Measurements from ENCODE around the gene TLE2.
A peak's percentile ranks its signal among the peaks of the same experiment; 100 is the strongest.
"Not testable (repeated sequence)": the region's sequence is repeated elsewhere in the genome, so short reads cannot be mapped to it uniquely, and the experiment has no call there.

TLE2 gene

GRCh38 chr19:3039125-3039524 is 10.0 kb upstream of the TLE2 start:
- no peaks in the 10 kb centered on the region for H3K36me3 ChIP-seq (replicated peaks; ENCODE audit: insufficient read depth, low read length)
- H3K9me2 ChIP-seq (replicated peaks; ENCODE audit: insufficient read depth, low read length): no peaks in the 10 kb centered on the region
- no peak overlapping the region for H2AFZ ChIP-seq (ENCODE audit: low read length)
- no peak for TF ChIP-seq CTCF (IDR thresholded peaks at IDR 0.05; ENCODE audit: low read length)
- no peak for TF ChIP-seq EZH2phosphoT487 (IDR thresholded peaks at IDR 0.05; ENCODE audit: low read length)
- no peak for TF ChIP-seq EZH2 (optimal IDR thresholded peaks at IDR 0.05; ENCODE audit: low read depth, low read length)
- H3K4me2 ChIP-seq (ENCODE audit: low read depth, low read length): no peak overlapping the region
- H3K4me1 ChIP-seq (ENCODE audit: low read length): no peaks in the 10 kb centered on the region
- no peaks in the 10 kb centered on the region for H4K20me1 ChIP-seq (ENCODE audit: insufficient read depth, low read length)
- no peak for DNase-seq
- no peaks in the 10 kb centered on the region for H3F3A ChIP-seq (ENCODE audit: insufficient read depth, low read length)
- H3K27ac ChIP-seq (ENCODE audit: low read length): no peak overlapping the region
- H3K9ac ChIP-seq (ENCODE audit: low read length): no peak overlapping the region
- no peak overlapping the region for H3K4me3 ChIP-seq (ENCODE audit: low read length)
- H3K27me3 ChIP-seq (replicated peaks; ENCODE audit: insufficient read depth, low read length): peaks cover 70% of the 10 kb centered on the region
- no peaks in the 10 kb centered on the region for H3K9me3 ChIP-seq (replicated peaks; ENCODE audit: insufficient read depth, low read length)
- H3K79me2 ChIP-seq (ENCODE audit: low read length): no peaks in the 10 kb centered on the region

GRCh38 chr19:3038214-3038613 is 9.1 kb upstream of the TLE2 start:
- Histone ChIP-seq H3K4me3 (ENCODE audit: low read length) (no peak overlapping the region), H3K36me3 (replicated peaks; ENCODE audit: insufficient read depth, low read length) (no peaks in the 10 kb centered on the region), H3K9ac (ENCODE audit: low read length) (no peak overlapping the region), H4K20me1 (ENCODE audit: insufficient read depth, low read length) (no peaks in the 10 kb centered on the region), H2AFZ (ENCODE audit: low read length) (no peak overlapping the region), H3K4me1 (ENCODE audit: low read length) (no peaks in the 10 kb centered on the region), H3K4me2 (ENCODE audit: low read depth, low read length) (no peak overlapping the region), H3K27ac (ENCODE audit: low read length) (no peak overlapping the region), H3K79me2 (ENCODE audit: low read length) (no peaks in the 10 kb centered on the region), H3F3A (ENCODE audit: insufficient read depth, low read length) (no peaks in the 10 kb centered on the region), H3K9me3 (replicated peaks; ENCODE audit: insufficient read depth, low read length) (no peaks in the 10 kb centered on the region), H3K27me3 (replicated peaks; ENCODE audit: insufficient read depth, low read length) (peaks cover 73% of the 10 kb centered on the region), H3K9me2 (replicated peaks; ENCODE audit: insufficient read depth, low read length) (no peaks in the 10 kb centered on the region)
- no peak for DNase-seq
- TF ChIP-seq EZH2phosphoT487 (IDR thresholded peaks at IDR 0.05; ENCODE audit: low read length) (no peak), CTCF (IDR thresholded peaks at IDR 0.05; ENCODE audit: low read length) (no peak), EZH2 (optimal IDR thresholded peaks at IDR 0.05; ENCODE audit: low read depth, low read length) (no peak)

- H3K4me1 ChIP-seq (ENCODE audit: low read length); H3K27ac ChIP-seq (ENCODE audit: low read length); H3F3A ChIP-seq (ENCODE audit: insufficient read depth, low read length); H3K9me3 ChIP-seq (replicated peaks; ENCODE audit: insufficient read depth, low read length); H2AFZ ChIP-seq (ENCODE audit: low read length); H4K20me1 ChIP-seq (ENCODE audit: insufficient read depth, low read length); H3K9me2 ChIP-seq (replicated peaks; ENCODE audit: insufficient read depth, low read length); H3K4me3 ChIP-seq (ENCODE audit: low read length); H3K79me2 ChIP-seq (ENCODE audit: low read length); DNase-seq; H3K4me2 ChIP-seq (ENCODE audit: low read depth, low read length); H3K9ac ChIP-seq (ENCODE audit: low read length); H3K36me3 ChIP-seq (replicated peaks; ENCODE audit: insufficient read depth, low read length): not testable (repeated sequence)
- peaks cover 72% of the 10 kb centered on the region for H3K27me3 ChIP-seq (replicated peaks; ENCODE audit: insufficient read depth, low read length)
Observed at GRCh38 chr19:3036977-3037544, 8.0 kb upstream of the TLE2 start.

GRCh38 chr19:3036119-3036976 is 7.3 kb upstream of the TLE2 start:
- Histone ChIP-seq H3K9ac (ENCODE audit: low read length) (peak overlapping the region; percentile 11; the same call in 1 of the 2 replicates), H3K27me3 (replicated peaks; ENCODE audit: insufficient read depth, low read length) (peaks cover 72% of the 10 kb centered on the region), H4K20me1 (ENCODE audit: insufficient read depth, low read length) (no peaks in the 10 kb centered on the region), H3K4me2 (ENCODE audit: low read depth, low read length) (peak overlapping the region; percentile 97), H3K36me3 (replicated peaks; ENCODE audit: insufficient read depth, low read length) (no peaks in the 10 kb centered on the region), H3K27ac (ENCODE audit: low read length) (peak overlapping the region; percentile 31; the same call in 1 of the 2 replicates), H3K4me3 (ENCODE audit: low read length) (peak overlapping the region; percentile 63), H3K79me2 (ENCODE audit: low read length) (no peaks in the 10 kb centered on the region), H2AFZ (ENCODE audit: low read length) (peak overlapping the region; percentile 85), H3F3A (ENCODE audit: insufficient read depth, low read length) (no peaks in the 10 kb centered on the region), H3K4me1 (ENCODE audit: low read length) (no peaks in the 10 kb centered on the region), H3K9me3 (replicated peaks; ENCODE audit: insufficient read depth, low read length) (no peaks in the 10 kb centered on the region), H3K9me2 (replicated peaks; ENCODE audit: insufficient read depth, low read length) (no peaks in the 10 kb centered on the region)
- DNase-seq: peak; percentile 76
- TF ChIP-seq EZH2phosphoT487 (IDR thresholded peaks at IDR 0.05; ENCODE audit: low read length): no peak
- TF ChIP-seq CTCF (IDR thresholded peaks at IDR 0.05; ENCODE audit: low read length): no peak
- no peak for TF ChIP-seq EZH2 (optimal IDR thresholded peaks at IDR 0.05; ENCODE audit: low read depth, low read length)
